CD4-positive, alpha-beta T cell (primary cell): Measurements from ENCODE around the gene TEX13A. TPM values are rescaled to one million over a fixed set of nuclear protein-coding genes. Genes with fewer than 3 reads are reported as not detected.
"Not testable (repeated sequence)": the region's sequence is repeated elsewhere in the genome, so short reads cannot be mapped to it uniquely, and the experiment has no call there.

ENCODE experiments used
- ATAC-seq: fragments of 200-7000 bp; cut with Tn5 transposase; one replicate; pipeline ENCODE4 v1.10.0; 2022; ENCODE audit warnings: mild to moderate bottlenecking; ENCODE audit not compliant: poor library complexity
- CTCF ChIA-PET: fragments of 350-600 bp; sonication (Branson Sonifier 250); formaldehyde crosslinking; loops from one replicate; lab custom pipeline; 2021; ENCODE audit warnings: antibody characterized with exemption, inconsistent platforms; lab: Charles Lee
- POLR2A ChIA-PET: fragments of 350-600 bp; sonication (Branson Sonifier 250); formaldehyde crosslinking; loops from one replicate; lab custom pipeline; 2021; ENCODE audit warnings: antibody characterized with exemption, inconsistent platforms; lab: Charles Lee
- DNase-seq, 14 experiments: peaks; one replicate each; pipeline ENCODE4 v3.0.0-alpha.2; 2013 to 2020; ENCODE audit warnings: mixed read lengths in 2 of 14
- H3K27ac ChIP-seq, 2 donors: one replicate each; pipeline versions ENCODE4 v1.5.1 to v1.7.0; 2013; ENCODE audit warnings: low read length in 2 of 2, low read depth in 1 of 2, mild to moderate bottlenecking in 1 of 2
- H3K27me3 ChIP-seq, 2 experiments: 1 replicate in 1 of 2; 2 replicates in 1 of 2; pipeline versions ENCODE4 v1.6.1 to v1.7.0; 2013; ENCODE audit warnings: low read length in 2 of 2, control low read depth in 1 of 2, mild to moderate bottlenecking in 1 of 2, moderate library complexity in 1 of 2; ENCODE audit not compliant: insufficient read depth in 2 of 2, control insufficient read depth in 1 of 2
- H3K36me3 ChIP-seq: one replicate; pipeline ENCODE4 v1.6.1; 2013; ENCODE audit warnings: low read length, control low read depth; ENCODE audit not compliant: insufficient read depth
- H3K4me1 ChIP-seq: one replicate; pipeline ENCODE4 v1.6.1; 2013; ENCODE audit warnings: low read length, control low read depth; ENCODE audit not compliant: insufficient read depth
- H3K4me3 ChIP-seq: one replicate; pipeline ENCODE4 v1.5.1; 2013; ENCODE audit warnings: mild to moderate bottlenecking, low read length, moderate library complexity
- H3K9me3 ChIP-seq, 2 experiments: 1 replicate in 1 of 2; 2 replicates in 1 of 2; pipeline versions ENCODE4 v1.6.1 to v1.7.0; 2013; ENCODE audit warnings: low read length in 2 of 2, mild to moderate bottlenecking in 2 of 2, control low read depth in 1 of 2, moderate library complexity in 1 of 2; ENCODE audit not compliant: control insufficient read depth in 1 of 2, insufficient read depth in 1 of 2
- H3K27ac Mint-ChIP-seq: one replicate; pipeline ENCODE4 v1.8.0; 2020; ENCODE audit warnings: mixed read lengths
- H3K27me3 Mint-ChIP-seq: one replicate; pipeline ENCODE4 v1.8.0; 2021; ENCODE audit warnings: mixed read lengths
- H3K36me3 Mint-ChIP-seq: one replicate; pipeline ENCODE4 v1.8.0; 2021; ENCODE audit warnings: low read depth, mixed read lengths
- H3K4me1 Mint-ChIP-seq: one replicate; pipeline ENCODE4 v1.8.0; 2021; ENCODE audit warnings: low read depth, mixed read lengths
- H3K4me3 Mint-ChIP-seq: one replicate; pipeline ENCODE4 v1.8.0; 2020; ENCODE audit warnings: mild to moderate bottlenecking, mixed read lengths
- H3K9me3 Mint-ChIP-seq: one replicate; pipeline ENCODE4 v1.8.0; 2020; ENCODE audit warnings: mixed read lengths
- CTCF ChIP-seq: fragments of 200-600 bp; IDR thresholded peaks from one replicate; pipeline ENCODE4 v1.8.0; 2022; ENCODE audit warnings: antibody characterized with exemption, mild to moderate bottlenecking
- intact Hi-C, 2 experiments: fragments of 100-400 bp; cut with DNase I in 1 of 2; cut with micrococcal nuclease in 1 of 2; formaldehyde crosslinking; loops; one replicate each; pipeline versions ENCODE4 v1.15.1 to v1.9.0; 2023 to 2025; cut with DNase I, micrococcal nuclease
- total RNA-seq, 174 experiments: library from RNA in 2 of 174; stranded (reverse) in 2 of 174; gene quantifications; one replicate each; pipeline ENCODE4 v1.2.3 and lab custom pipeline; 2021 to 2026

Gene TEX13A
- total RNA-seq, 2 experiments from 2014 or later = not detected

- ChIA-PET CTCF (no interaction called here), POLR2A (no interaction called here)
- intact Hi-C loops = no loop called here
- H3K27me3 ChIP-seq = no peaks in the 10 kb centered on the region
- no peak overlapping the region for H3K4me3 ChIP-seq
- Mint-ChIP-seq H3K4me1 (no peaks in the 10 kb centered on the region), H3K36me3 (no peaks in the 10 kb centered on the region), H3K9me3 (peaks cover 6% of the 10 kb centered on the region), H3K27me3 (no peaks in the 10 kb centered on the region), H3K27ac (no peak overlapping the region), H3K4me3 (no peak overlapping the region)
- DNase-seq (no peak), ATAC-seq (no peak)
- TF ChIP-seq CTCF = no peak
- no peaks in the 10 kb centered on the region for H3K9me3 ChIP-seq
- no peak overlapping the region for H3K27ac ChIP-seq
- no peaks in the 10 kb centered on the region for H3K4me1 ChIP-seq
- no peaks in the 10 kb centered on the region for H3K36me3 ChIP-seq
Observed at GRCh38 chrX:105263171-105263570, 42.7 kb upstream of the TEX13A start.

GRCh38 chrX:105260291-105261043 is 40.0 kb upstream of the TEX13A start:
- Mint-ChIP-seq H3K36me3 (no peaks in the 10 kb centered on the region), H3K4me3 (no peak overlapping the region), H3K27me3 (no peaks in the 10 kb centered on the region), H3K4me1 (no peaks in the 10 kb centered on the region), H3K9me3 (peaks cover 6% of the 10 kb centered on the region), H3K27ac (no peak overlapping the region)
- no peaks in the 10 kb centered on the region for H3K27me3 ChIP-seq
- POLR2A ChIA-PET = no interaction called here
- no peaks in the 10 kb centered on the region for H3K36me3 ChIP-seq
- DNase-seq = no peak
- no peaks in the 10 kb centered on the region for H3K9me3 ChIP-seq
- H3K27ac ChIP-seq = no peak overlapping the region
- ATAC-seq = no peak
- intact Hi-C loops = no loop called here
- TF ChIP-seq CTCF = no peak
- no peak overlapping the region for H3K4me3 ChIP-seq
- no peaks in the 10 kb centered on the region for H3K4me1 ChIP-seq
- CTCF ChIA-PET = no interaction called here

- no peak overlapping the region for H3K4me3 Mint-ChIP-seq
- H3K4me3 ChIP-seq = no peak overlapping the region
- no peak for ATAC-seq
- no peak overlapping the region for H3K27ac ChIP-seq
- H3K27me3 ChIP-seq = no peaks in the 10 kb centered on the region
- H3K27me3 Mint-ChIP-seq = no peaks in the 10 kb centered on the region
- POLR2A ChIA-PET = no interaction called here
- H3K9me3 Mint-ChIP-seq = no peaks in the 10 kb centered on the region
- H3K36me3 Mint-ChIP-seq = no peaks in the 10 kb centered on the region
- no peaks in the 10 kb centered on the region for H3K4me1 Mint-ChIP-seq
- TF ChIP-seq CTCF = no peak
- intact Hi-C loops = no loop called here
- H3K9me3 ChIP-seq = no peaks in the 10 kb centered on the region
- no peaks in the 10 kb centered on the region for H3K4me1 ChIP-seq
- DNase-seq = no peak
- CTCF ChIA-PET = no interaction called here
- no peak overlapping the region for H3K27ac Mint-ChIP-seq
- no peaks in the 10 kb centered on the region for H3K36me3 ChIP-seq
Observed at GRCh38 chrX:105241056-105241455, 20.6 kb upstream of the TEX13A start.

GRCh38 chrX:105237407-105237806 is 16.9 kb upstream of the TEX13A start:
- CTCF ChIA-PET, POLR2A ChIA-PET, H3K4me3 Mint-ChIP-seq, H3K4me3 ChIP-seq, H3K9me3 ChIP-seq, H3K4me1 Mint-ChIP-seq, DNase-seq, ATAC-seq, H3K27ac Mint-ChIP-seq, H3K36me3 Mint-ChIP-seq, H3K4me1 ChIP-seq, H3K9me3 Mint-ChIP-seq, H3K36me3 ChIP-seq, H3K27me3 Mint-ChIP-seq, H3K27me3 ChIP-seq, intact Hi-C loops, H3K27ac ChIP-seq: not testable (repeated sequence)
